COLO668 (cell line): ENCODE measurements around the gene RNF26.

Experiments used
- DNase-seq: peaks from one replicate; lab custom pipeline; 2025; ENCODE audit not compliant: unreplicated experiment; lab: John Stamatoyannopoulos, UW

Gene RNF26

DNA sequence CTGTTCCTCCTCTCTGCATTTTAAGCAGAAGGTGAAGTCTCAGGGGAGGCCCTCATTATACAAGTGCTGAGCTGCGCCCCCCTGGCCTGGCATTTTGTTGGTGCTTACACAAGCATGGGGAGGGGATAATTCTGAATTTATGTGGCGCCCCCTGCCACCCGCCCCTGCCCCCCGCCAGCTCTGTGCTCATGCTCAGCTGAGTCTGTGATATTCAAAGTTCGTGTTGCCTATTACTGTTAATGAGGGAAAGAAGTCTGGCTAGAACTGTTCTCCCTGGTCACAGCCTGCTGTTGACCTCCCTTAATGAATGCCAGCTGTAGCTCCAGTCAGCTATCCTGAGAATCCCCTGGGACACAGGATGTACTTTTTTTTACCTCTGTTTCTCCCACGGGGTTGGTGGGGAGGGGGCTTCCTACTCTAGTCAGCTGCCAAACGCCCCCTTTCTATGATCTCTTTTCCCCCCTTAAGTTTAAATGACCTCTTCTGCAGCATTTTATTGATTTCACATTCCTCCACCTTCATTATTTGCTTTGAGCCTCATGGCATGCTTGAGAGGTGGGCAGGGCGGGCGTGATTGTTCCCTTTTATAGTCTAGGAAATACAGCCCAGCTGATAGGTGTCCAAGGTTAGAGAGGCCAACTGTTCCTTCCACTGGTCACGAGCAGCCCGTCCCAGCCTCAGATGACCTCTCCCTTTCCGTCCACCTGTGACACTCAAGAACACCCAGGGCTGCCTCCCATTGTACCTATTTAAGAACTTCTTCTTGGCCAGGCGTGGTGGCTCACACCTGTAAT lies 35.0 kb downstream of the RNF26 start:
- no peak for DNase-seq

DNA sequence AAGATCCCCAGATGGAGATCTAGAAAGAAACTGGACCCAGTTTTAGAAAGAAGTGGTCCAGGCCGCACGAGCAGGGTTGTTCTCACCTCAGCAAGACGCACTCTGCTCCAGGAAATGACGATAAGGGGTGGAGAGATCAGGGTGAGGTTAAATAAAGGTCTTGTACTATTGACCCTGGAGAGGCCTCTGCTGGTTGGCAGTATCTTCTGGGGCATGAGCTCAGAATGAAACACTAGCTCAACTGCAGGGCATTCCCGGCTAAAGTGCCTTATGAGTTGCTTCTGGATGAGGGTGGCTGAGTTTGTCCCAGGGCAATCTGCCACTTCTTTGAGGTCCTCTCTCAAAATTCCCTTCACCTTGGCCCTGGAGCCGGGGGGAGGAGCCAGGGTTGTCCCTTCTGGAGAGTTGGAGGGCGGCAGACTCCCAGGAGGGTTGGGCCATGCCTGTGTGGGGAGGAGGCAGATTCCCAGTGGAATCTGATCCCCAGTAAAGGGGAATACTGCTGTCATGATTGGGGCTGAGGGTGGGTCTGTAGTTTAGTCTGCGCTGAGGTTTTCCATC lies 36.2 kb downstream of the RNF26 start:
- DNase-seq: no peak

GRCh38 chr11:119371067-119371601 lies 36.8 kb downstream of the RNF26 start:
- no peak for DNase-seq

- no peak for DNase-seq
Measured at GRCh38 chr11:119371778-119372182, 37.5 kb downstream of the RNF26 start.

DNA sequence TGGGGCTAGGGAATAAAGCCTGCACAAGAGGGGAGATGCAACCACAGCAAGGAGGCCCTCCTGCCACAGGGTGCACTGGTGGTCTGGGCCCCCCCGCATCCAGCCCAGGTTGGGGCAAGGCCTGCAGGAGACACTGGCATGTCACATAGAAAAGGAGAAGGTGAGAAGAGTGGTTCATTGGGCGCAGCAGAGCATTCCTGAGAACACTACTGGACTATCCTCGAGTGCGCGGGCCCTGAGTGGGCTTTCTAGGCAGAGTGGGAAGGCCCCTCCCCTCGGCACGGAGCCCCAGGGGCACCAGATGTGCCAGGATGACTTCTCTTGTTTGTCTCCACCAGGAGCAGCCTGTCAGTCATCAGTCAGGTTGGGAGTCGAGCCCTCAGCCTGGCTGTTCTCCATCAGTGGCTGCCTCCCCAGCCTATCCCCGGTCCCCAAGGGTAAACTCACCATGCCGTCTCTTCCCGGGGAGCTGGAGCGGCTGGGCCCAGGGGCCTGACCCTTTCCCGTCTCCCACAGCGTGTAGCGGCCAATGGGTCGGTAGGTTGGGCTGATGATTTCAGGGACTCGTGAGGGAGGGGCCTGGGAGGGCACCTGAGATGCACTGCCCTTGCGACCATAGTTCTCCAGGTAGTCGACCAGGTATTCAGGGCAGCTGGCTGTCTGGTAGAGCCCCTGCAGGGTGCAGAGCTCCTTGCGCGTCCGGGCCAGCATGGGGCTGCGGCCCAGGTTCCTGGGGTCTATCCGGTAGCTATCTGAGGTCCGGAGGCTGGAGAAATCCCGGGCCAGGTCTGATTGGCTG lies 38.1 kb downstream of the RNF26 start:
- DNase-seq: no peak

GRCh38 chr11:119373059-119373920 lies 39.0 kb downstream of the RNF26 start:
- no peak for DNase-seq

- peak; percentile 71 for DNase-seq
Measured at GRCh38 chr11:119373921-119374631, 39.7 kb downstream of the RNF26 start.

DNA sequence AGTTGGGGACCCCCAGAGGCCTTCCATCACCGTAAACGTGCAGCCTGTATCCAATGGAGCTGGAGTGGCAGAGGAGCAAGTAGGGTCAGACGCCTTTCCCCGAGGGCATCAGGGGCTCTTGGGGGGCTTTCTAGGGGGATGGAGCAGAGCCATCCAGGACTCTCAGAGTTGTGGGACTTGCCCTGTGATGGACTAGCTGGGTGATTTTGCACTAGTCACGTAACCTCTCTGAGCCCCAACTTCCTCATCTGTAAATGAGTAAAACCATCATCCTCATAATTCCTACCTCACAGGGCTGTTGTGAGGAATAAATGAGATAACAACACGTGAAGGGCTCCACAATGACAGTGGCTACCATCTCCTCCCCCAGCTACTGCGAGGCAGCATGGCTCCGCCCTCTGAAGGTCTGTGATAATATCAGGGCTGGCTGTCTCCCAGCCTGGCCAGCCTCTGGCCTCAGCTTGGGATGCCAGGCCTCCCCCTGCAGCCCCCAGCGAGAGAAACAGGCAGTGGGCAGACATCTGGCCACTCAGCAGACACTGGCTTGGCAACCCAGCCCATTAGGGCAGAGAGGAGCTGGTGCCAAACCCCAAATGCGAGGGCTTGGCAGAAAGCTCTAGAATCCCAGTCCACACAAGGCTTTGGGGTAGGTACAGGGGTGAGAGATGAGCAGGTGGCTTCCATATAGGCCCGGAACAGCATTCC lies 40.5 kb downstream of the RNF26 start:
- no peak for DNase-seq

- peak; percentile 19 for DNase-seq
Measured at GRCh38 chr11:119375337-119376196, 41.2 kb downstream of the RNF26 start.

GRCh38 chr11:119376197-119376847 lies 42.0 kb downstream of the RNF26 start:
- peak; percentile 83 for DNase-seq

GRCh38 chr11:119377112-119377901 lies 43.0 kb downstream of the RNF26 start:
- no peak for DNase-seq

DNA sequence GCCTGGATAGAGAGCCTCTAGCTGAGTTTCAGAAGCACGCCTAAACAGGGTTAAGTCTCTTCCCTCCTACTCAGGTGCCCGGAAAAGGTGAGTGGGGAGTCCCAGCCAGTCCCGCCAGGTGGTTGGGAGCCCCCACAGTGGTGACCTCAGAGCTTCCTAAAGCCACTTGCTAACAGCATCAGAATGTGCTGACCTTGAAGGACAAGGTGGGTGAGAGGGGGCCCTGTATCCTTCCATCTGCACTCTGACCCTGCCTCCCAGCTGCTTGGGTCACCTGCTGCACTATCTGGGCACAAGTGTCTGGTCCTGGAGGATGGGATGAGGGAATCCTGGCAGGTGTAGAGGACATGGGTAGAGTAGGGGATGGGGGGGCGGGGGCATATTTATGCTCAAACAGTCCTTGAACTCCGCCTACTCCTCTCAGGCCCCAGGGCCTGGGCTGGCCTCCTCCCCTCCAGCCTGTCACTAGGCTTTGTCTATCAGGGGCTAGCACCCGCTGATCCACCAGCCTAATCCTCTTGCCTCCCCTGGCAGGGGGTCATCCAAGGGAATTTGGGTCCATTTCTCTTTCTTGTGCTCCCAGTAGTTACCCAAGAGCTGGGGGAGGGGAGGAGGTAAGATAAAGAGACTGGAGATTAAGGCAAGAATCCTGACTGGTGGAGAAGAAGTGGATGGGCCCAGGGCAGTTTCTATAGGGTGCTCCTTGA lies 43.8 kb downstream of the RNF26 start:
- DNase-seq: peak; percentile 16

GRCh38 chr11:119378851-119379465 lies 44.6 kb downstream of the RNF26 start:
- DNase-seq: no peak

GRCh38 chr11:119380160-119380826 lies 46.0 kb downstream of the RNF26 start:
- no peak for DNase-seq

GRCh38 chr11:119380827-119381180 lies 46.5 kb downstream of the RNF26 start:
- no peak for DNase-seq
